ENCODE measurements around the gene HOXB6. TPM values are rescaled to one million over a fixed set of nuclear protein-coding genes. Genes with fewer than 3 reads are reported as not detected.

The HOXB6 gene
- total RNA-seq, 1 donor from 2014 or later: not detected

GRCh38 chr17:48646183-48647102 is 41.7 kb upstream of the HOXB6 start:
- Mint-ChIP-seq H3K27ac (ENCODE audit: unreplicated experiment) (no peak overlapping the region), H3K4me1 (ENCODE audit: unreplicated experiment) (peaks cover 6% of the 10 kb centered on the region), H3K36me3 (ENCODE audit: unreplicated experiment) (no peaks in the 10 kb centered on the region), H3K4me3 (ENCODE audit: unreplicated experiment) (no peak overlapping the region), H3K9me3 (ENCODE audit: unreplicated experiment) (no peaks in the 10 kb centered on the region), H3K27me3 (ENCODE audit: unreplicated experiment) (peaks cover 78% of the 10 kb centered on the region)
- TF ChIP-seq CTCF (IDR thresholded peaks at IDR 0.05): no peak
- no peak for DNase-seq (ENCODE audit: extremely low spot score, unreplicated experiment)

GRCh38 chr17:48645639-48646182 is 40.9 kb upstream of the HOXB6 start:
- no peaks in the 10 kb centered on the region for H3K9me3 Mint-ChIP-seq (ENCODE audit: unreplicated experiment)
- no peak for TF ChIP-seq CTCF (IDR thresholded peaks at IDR 0.05)
- H3K4me3 Mint-ChIP-seq (ENCODE audit: unreplicated experiment): no peak overlapping the region
- H3K27ac Mint-ChIP-seq (ENCODE audit: unreplicated experiment): no peak overlapping the region
- H3K4me1 Mint-ChIP-seq (ENCODE audit: unreplicated experiment): peaks cover 6% of the 10 kb centered on the region
- no peaks in the 10 kb centered on the region for H3K36me3 Mint-ChIP-seq (ENCODE audit: unreplicated experiment)
- peaks cover 85% of the 10 kb centered on the region for H3K27me3 Mint-ChIP-seq (ENCODE audit: unreplicated experiment)
- DNase-seq (ENCODE audit: extremely low spot score, unreplicated experiment): no peak

- Mint-ChIP-seq H3K4me1 (ENCODE audit: unreplicated experiment) (peaks cover 6% of the 10 kb centered on the region), H3K4me3 (ENCODE audit: unreplicated experiment) (no peak overlapping the region), H3K27me3 (ENCODE audit: unreplicated experiment) (peaks cover 89% of the 10 kb centered on the region), H3K36me3 (ENCODE audit: unreplicated experiment) (no peaks in the 10 kb centered on the region), H3K27ac (ENCODE audit: unreplicated experiment) (no peak overlapping the region), H3K9me3 (ENCODE audit: unreplicated experiment) (no peaks in the 10 kb centered on the region)
- no peak for TF ChIP-seq CTCF (IDR thresholded peaks at IDR 0.05)
- DNase-seq (ENCODE audit: extremely low spot score, unreplicated experiment): no peak
These were observed 40.2 kb upstream of the HOXB6 start for GRCh38 chr17:48644910-48645557.

- Mint-ChIP-seq H3K27me3 (ENCODE audit: unreplicated experiment) (peaks cover 91% of the 10 kb centered on the region), H3K27ac (ENCODE audit: unreplicated experiment) (no peak overlapping the region), H3K4me3 (ENCODE audit: unreplicated experiment) (no peak overlapping the region), H3K9me3 (ENCODE audit: unreplicated experiment) (no peaks in the 10 kb centered on the region), H3K36me3 (ENCODE audit: unreplicated experiment) (no peaks in the 10 kb centered on the region), H3K4me1 (ENCODE audit: unreplicated experiment) (peaks cover 6% of the 10 kb centered on the region)
- TF ChIP-seq CTCF (IDR thresholded peaks at IDR 0.05): no peak
- no peak for DNase-seq (ENCODE audit: extremely low spot score, unreplicated experiment)
These were observed 39.4 kb upstream of the HOXB6 start for GRCh38 chr17:48644159-48644558.

- Mint-ChIP-seq H3K4me1 (ENCODE audit: unreplicated experiment) (peaks cover 6% of the 10 kb centered on the region), H3K4me3 (ENCODE audit: unreplicated experiment) (no peak overlapping the region), H3K9me3 (ENCODE audit: unreplicated experiment) (no peaks in the 10 kb centered on the region), H3K27me3 (ENCODE audit: unreplicated experiment) (peaks cover 93% of the 10 kb centered on the region), H3K27ac (ENCODE audit: unreplicated experiment) (no peak overlapping the region), H3K36me3 (ENCODE audit: unreplicated experiment) (no peaks in the 10 kb centered on the region)
- DNase-seq (ENCODE audit: extremely low spot score, unreplicated experiment): no peak
- no peak for TF ChIP-seq CTCF (IDR thresholded peaks at IDR 0.05)
These were observed 38.9 kb upstream of the HOXB6 start for GRCh38 chr17:48643697-48644012.
